Skeletal muscle cell (primary cell): Measurements from ENCODE around the gene CROCC.

Experiments
- DNase-seq: peaks from one replicate; pipeline ENCODE4 v3.0.0-alpha.2; 2010; ENCODE audit warnings: low read depth
- H3K4me3 ChIP-seq: 2 replicates; pipeline ENCODE4 v1.5.1; 2011; ENCODE audit warnings: low read depth, mild to moderate bottlenecking, control low read depth, low read length, moderate library complexity

CROCC gene

GRCh38 chr1:17021896-17022295 lies 100.2 kb downstream of the CROCC start:
- H3K4me3 ChIP-seq: no peak overlapping the region
- no peak for DNase-seq
